Lung (tissue), 12 donors: ENCODE data around the gene OSBPL2. TPM values are rescaled to one million over a fixed set of nuclear protein-coding genes. Genes with fewer than 3 reads are reported as not detected.

Source experiments
- ATAC-seq: fragments of 200-7000 bp; cut with Tn5 transposase; one replicate; pipeline ENCODE4 v1.9.1; 2020; ENCODE audit warnings: moderate number of reproducible peaks; ENCODE audit not compliant: insufficient read depth, low FRiP score
- DNase-seq, 3 donors: peaks; one replicate each; pipeline ENCODE4 v3.0.0-alpha.2; 2013 to 2017
- H3K27ac ChIP-seq, 2 donors: one replicate each; pipeline ENCODE4 v1.5.1; 2013; ENCODE audit warnings: mild to moderate bottlenecking in 2 of 2, moderate library complexity in 2 of 2, control low read depth in 1 of 2, inconsistent platforms in 1 of 2, low read depth in 1 of 2, low read length in 1 of 2
- H3K27me3 ChIP-seq, 3 donors: one replicate each; pipeline ENCODE4 v1.5.1; 2013; ENCODE audit warnings: low read length in 2 of 3; ENCODE audit not compliant: control insufficient read depth in 3 of 3, insufficient read depth in 3 of 3
- H3K36me3 ChIP-seq, 4 donors: one replicate each; pipeline ENCODE4 v1.5.1; 2013; ENCODE audit warnings: low read length in 4 of 4, mild to moderate bottlenecking in 1 of 4, moderate library complexity in 1 of 4; ENCODE audit not compliant: control insufficient read depth in 4 of 4, insufficient read depth in 4 of 4
- H3K4me1 ChIP-seq, 5 donors: one replicate each; pipeline ENCODE4 v1.5.1; 2013; ENCODE audit warnings: low read length in 5 of 5, mild to moderate bottlenecking in 2 of 5, moderate library complexity in 1 of 5; ENCODE audit not compliant: control insufficient read depth in 5 of 5, insufficient read depth in 5 of 5
- H3K4me3 ChIP-seq: one replicate; pipeline ENCODE4 v1.5.1; 2013; ENCODE audit warnings: mild to moderate bottlenecking, control low read depth, moderate library complexity
- H3K9ac ChIP-seq, 2 donors: one replicate each; pipeline ENCODE4 v1.5.1; 2013; ENCODE audit warnings: low read length in 2 of 2, control low read depth in 1 of 2; ENCODE audit not compliant: insufficient read depth in 1 of 2
- H3K9me3 ChIP-seq, 4 donors: one replicate each; pipeline ENCODE4 v1.5.1; 2013; ENCODE audit warnings: low read length in 3 of 4, mild to moderate bottlenecking in 1 of 4, moderate library complexity in 1 of 4; ENCODE audit not compliant: control insufficient read depth in 4 of 4, insufficient read depth in 3 of 4
- WGBS, 2 donors: extraction: QIAGEN DNeasy Blood & Tissue Kit; methylation state at CpG; one replicate each; pipeline ENCODE4 v1.1.7; 2013; 5-methylcytosine and 5-hydroxymethylcytosine counted together
- polyA plus RNA-seq, 2 donors: library from polyadenylated mRNA; stranded (reverse); fragments of 200-250 nt; gene quantifications; one replicate each; pipeline ENCODE4 v1.2.1, GENCODE V29; 2013
- total RNA-seq, 2 donors: library from RNA; depleted of rRNA in 1 of 2; stranded (reverse); fragments of >200 nt in 1 of 2; gene quantifications; one replicate each; pipeline ENCODE4 v1.2.1, GENCODE V29; 2014 to 2021
- TF ChIP-seq, protein P1 (sequence below): IDR thresholded peaks from 2 replicates; pipeline ENCODE4 v1.5.1; 2012; ENCODE audit warnings: mild to moderate bottlenecking; ENCODE audit errors: control extremely low read depth, extremely low read depth
- donor health status: control.
- donor health status: control.
- donor health status: Bipolar disorder and iron deficiency.
- donor health status: healthy.
- donor health status: DM: yes; HTN: yes; CAD: no.

OSBPL2 gene
- total and polyA plus RNA-seq, 4 donors = 13.2 to 48.0 (median 27.7) TPM

DNA sequence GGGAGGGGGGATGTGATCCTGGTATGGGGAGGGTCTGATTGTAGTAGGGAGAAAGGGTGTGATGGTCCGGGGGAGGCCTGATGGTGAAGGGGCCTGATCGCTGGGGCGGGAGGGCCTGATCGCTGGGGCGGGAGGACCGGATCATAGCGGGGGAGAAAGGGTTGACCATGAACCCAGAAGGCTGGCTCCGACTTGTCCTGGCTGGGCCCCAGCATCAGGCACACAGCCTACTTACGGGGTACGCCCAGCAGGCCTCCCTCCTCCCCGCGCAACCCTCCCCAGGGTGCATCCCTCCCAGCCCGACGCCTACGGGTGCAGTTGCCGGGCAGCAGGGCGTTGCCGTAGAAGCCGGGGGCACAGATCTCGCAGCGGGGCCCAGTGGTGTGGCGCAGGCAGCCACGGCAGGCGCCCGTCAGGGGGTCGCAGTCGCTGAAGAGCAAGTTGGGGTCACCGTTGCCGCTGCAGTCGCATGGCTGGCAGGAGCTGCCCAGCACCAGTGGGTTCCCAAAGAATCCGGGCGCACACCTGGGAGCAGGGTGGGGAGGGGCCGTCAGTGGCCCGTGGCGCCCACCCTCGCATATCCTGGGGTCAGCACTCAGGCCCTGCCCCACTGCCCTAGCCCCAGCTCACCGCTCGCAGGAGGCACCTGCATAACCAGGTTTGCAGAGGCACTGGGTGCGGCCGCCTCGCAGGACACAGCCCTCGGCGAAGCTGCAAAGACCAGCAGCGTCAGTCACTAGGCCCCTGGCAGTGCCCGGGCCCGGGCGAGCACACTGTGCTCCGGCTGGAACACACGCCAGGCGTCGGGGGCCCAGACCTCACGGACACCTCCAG lies 85.0 kb downstream of the OSBPL2 start:
- Histone ChIP-seq H3K27ac (no peak overlapping the region), H3K36me3 (peaks cover 0 to 82% (median 10%) of the 10 kb centered on the region in 4 donors), H3K9ac (no peak overlapping the region), H3K4me3 (no peak overlapping the region), H3K9me3 (no peaks in the 10 kb centered on the region), H3K27me3 (no peaks in the 10 kb centered on the region), H3K4me1 (no peaks in the 10 kb centered on the region)
- TF ChIP-seq, protein P1, sequence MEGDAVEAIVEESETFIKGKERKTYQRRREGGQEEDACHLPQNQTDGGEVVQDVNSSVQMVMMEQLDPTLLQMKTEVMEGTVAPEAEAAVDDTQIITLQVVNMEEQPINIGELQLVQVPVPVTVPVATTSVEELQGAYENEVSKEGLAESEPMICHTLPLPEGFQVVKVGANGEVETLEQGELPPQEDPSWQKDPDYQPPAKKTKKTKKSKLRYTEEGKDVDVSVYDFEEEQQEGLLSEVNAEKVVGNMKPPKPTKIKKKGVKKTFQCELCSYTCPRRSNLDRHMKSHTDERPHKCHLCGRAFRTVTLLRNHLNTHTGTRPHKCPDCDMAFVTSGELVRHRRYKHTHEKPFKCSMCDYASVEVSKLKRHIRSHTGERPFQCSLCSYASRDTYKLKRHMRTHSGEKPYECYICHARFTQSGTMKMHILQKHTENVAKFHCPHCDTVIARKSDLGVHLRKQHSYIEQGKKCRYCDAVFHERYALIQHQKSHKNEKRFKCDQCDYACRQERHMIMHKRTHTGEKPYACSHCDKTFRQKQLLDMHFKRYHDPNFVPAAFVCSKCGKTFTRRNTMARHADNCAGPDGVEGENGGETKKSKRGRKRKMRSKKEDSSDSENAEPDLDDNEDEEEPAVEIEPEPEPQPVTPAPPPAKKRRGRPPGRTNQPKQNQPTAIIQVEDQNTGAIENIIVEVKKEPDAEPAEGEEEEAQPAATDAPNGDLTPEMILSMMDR = no peak
- WGBS, 2 donors = 92% methylated on average over 50 to 52 of the region's 52 CpGs
- DNase-seq (no peak), ATAC-seq (no peak)

- Histone ChIP-seq H3K9ac (no peak overlapping the region), H3K27me3 (no peaks in the 10 kb centered on the region), H3K27ac (no peak overlapping the region), H3K4me1 (no peaks in the 10 kb centered on the region), H3K9me3 (no peaks in the 10 kb centered on the region), H3K4me3 (no peak overlapping the region), H3K36me3 (peaks cover 0 to 83% (median 8%) of the 10 kb centered on the region in 4 donors)
- ATAC-seq (no peak), DNase-seq (no peak)
- TF ChIP-seq, protein P1 = no peak
- WGBS, 2 donors = 87 to 88% methylated on average over 25 of the region's 25 CpGs
These were observed 85.9 kb downstream of the OSBPL2 start for GRCh38 chr20:62323980-62324906.

DNA sequence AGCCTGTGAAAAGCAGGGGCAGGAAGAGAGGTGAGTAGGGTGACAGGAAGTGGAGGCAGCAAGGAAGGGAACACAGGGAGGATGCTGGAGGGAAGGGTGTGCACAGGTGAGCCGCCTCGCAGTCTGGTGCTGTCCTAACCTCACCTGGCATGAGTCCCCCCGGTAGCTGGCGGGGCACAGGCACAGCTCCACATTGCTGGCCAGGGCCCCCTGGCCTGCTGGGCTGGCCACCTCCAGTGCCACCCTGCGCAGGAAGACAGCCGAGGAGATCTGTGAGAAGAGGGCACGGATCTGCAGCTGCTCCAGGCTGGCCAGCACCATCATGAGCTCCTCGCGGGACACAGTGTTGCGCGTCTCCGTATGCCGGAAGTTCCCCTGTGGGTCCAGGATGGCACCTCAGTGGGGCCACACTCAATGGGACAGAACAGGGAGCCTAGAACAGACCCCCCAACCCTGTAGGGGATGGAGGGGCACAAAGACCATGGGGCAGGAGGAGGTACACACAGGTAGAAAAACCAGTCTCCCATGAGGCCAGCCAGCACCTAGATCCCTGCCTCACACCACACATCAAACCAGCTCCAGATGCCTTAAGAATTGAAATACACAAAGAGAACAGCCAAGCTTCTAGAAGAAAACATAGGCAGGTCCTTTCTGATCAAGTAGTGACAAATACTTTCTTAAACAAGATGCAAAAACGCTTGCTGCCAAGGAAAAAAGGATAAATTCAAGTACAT lies 87.0 kb downstream of the OSBPL2 start:
- Histone ChIP-seq H3K4me1 (no peaks in the 10 kb centered on the region), H3K9ac (no peak overlapping the region), H3K27ac (no peak overlapping the region), H3K27me3 (no peaks in the 10 kb centered on the region), H3K9me3 (no peaks in the 10 kb centered on the region), H3K36me3 (peaks cover 0 to 88% (median 8%) of the 10 kb centered on the region in 4 donors), H3K4me3 (no peak overlapping the region)
- DNase-seq (no peak), ATAC-seq (no peak)
- 88 to 97% methylated on average over 10 to 14 of the region's 14 CpGs for WGBS, 2 donors
- TF ChIP-seq, protein P1 = no peak
